HG03520 (cell line): Measurements from ENCODE around the gene MYO5B.

Experiments used
- ATAC-seq: cut with Tn5 transposase; IDR thresholded peaks from one replicate; pipeline ENCODE4 v1.9.1; 2021; ENCODE audit warnings: mild to moderate bottlenecking, moderate library complexity; ENCODE audit not compliant: unreplicated experiment

Gene MYO5B

DNA sequence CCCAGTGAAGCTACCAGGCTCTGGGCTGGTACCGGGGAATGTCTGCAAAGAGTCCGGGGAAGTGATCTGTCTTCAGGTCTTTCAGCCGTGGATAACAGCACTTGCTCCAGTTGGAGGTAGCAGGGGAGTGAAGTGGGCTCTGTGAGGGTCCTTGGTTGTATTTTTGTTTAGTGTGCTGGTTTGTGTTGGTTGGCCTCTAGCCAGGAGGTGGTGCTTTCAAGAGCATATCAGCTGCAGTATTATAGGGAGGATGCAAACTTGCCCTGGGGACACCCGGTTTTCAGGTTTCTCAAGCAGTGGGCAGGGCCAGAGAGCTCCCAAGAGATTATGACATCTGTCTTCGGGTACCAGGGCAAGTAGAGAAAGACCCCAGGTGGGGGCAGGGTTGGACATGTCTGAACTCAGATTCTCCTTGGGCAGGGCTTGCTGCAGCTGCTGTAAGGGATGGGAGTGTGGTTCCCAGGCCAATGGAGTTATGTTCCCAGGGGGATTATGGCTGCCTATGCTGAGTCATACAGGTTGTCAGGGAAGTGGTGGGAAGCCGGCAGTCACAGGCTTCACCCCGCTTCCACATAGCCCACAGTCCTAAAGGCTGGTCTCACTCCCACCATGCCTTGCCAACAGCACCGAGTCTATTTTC is 416.0 kb downstream of the MYO5B start:
- ATAC-seq, result no peak
